ENCODE measurements around the gene BSDC1. TPM values are rescaled to one million over a fixed set of nuclear protein-coding genes. Genes with fewer than 3 reads are reported as not detected.

The BSDC1 gene
- total RNA-seq, 1 experiment from 2014 or later: 47.0 TPM

DNA sequence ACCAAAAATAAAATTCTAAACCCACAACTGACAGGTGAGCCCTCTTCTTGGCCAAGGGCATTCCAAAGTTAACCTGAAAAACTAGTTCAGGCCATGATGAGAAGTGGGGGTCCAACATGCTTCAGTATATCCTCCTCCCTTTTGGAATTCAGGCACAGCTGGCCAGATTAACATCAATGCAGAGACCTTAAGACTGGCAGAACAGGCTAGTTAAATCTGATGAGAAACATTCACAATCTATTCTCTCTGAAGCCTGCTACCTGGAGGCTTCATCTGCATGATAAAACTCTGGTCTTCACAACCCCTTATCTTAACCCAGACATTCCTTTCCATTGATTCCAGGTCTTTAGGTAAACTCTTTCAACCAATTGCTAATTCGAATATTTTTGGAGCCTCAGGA lies 43.9 kb upstream of the BSDC1 start (continued):
- TF ChIP-seq, protein P1, sequence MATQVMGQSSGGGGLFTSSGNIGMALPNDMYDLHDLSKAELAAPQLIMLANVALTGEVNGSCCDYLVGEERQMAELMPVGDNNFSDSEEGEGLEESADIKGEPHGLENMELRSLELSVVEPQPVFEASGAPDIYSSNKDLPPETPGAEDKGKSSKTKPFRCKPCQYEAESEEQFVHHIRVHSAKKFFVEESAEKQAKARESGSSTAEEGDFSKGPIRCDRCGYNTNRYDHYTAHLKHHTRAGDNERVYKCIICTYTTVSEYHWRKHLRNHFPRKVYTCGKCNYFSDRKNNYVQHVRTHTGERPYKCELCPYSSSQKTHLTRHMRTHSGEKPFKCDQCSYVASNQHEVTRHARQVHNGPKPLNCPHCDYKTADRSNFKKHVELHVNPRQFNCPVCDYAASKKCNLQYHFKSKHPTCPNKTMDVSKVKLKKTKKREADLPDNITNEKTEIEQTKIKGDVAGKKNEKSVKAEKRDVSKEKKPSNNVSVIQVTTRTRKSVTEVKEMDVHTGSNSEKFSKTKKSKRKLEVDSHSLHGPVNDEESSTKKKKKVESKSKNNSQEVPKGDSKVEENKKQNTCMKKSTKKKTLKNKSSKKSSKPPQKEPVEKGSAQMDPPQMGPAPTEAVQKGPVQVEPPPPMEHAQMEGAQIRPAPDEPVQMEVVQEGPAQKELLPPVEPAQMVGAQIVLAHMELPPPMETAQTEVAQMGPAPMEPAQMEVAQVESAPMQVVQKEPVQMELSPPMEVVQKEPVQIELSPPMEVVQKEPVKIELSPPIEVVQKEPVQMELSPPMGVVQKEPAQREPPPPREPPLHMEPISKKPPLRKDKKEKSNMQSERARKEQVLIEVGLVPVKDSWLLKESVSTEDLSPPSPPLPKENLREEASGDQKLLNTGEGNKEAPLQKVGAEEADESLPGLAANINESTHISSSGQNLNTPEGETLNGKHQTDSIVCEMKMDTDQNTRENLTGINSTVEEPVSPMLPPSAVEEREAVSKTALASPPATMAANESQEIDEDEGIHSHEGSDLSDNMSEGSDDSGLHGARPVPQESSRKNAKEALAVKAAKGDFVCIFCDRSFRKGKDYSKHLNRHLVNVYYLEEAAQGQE (IDR thresholded peaks at IDR 0.05; ENCODE audit: low read depth): no peak
- TF ChIP-seq SRF (IDR thresholded peaks at IDR 0.05; ENCODE audit: low read depth) (no peak), EZH2phosphoT487 (IDR thresholded peaks at IDR 0.05; ENCODE audit: borderline replicate concordance) (no peak), TCF7L2 (IDR thresholded peaks at IDR 0.05; ENCODE audit: borderline replicate concordance, extremely low read depth, insufficient read depth, insufficient read length) (no peak), CBX3 (IDR thresholded peaks at IDR 0.05; ENCODE audit: low read depth) (no peak), ZNF274 (IDR thresholded peaks at IDR 0.05; ENCODE audit: low read depth, low read length) (no peak)

DNA sequence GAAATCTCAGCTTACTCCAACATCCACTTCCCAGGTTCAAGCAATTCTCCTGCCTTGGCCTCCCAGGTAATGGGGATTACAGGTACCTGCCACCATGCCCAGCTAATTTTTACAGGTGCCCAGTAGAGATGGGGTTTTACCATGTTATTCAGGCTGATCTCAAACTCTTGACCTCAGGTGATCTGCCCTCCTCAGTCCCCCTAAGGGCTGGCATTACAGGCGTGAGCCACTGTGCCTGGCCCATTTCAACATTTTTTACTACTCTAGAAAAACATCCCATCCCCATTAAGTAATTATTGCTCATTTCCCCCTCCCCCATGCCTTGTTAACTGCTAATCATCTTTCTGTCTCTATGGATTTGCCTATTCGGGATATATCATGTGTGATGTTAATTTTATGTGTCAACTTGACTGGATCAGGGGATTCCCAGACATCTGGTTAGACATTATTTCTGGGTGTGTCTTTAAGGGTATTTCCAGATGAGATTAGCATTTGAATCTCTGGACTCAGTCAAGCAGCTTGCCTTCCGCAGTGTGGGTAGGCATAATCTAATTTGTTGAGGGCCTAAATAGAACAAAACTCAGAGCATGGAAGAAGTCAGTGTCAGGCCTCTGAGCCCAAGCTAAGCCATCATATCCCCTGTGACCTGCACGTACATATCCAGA lies 37.6 kb upstream of the BSDC1 start:
- no peaks in the 10 kb centered on the region for H4K20me1 ChIP-seq (ENCODE audit: insufficient read depth)
- H3K27me3 ChIP-seq (ENCODE audit: insufficient read depth, low read length): no peaks in the 10 kb centered on the region
- H3K9ac ChIP-seq (ENCODE audit: low read length): no peak overlapping the region
- H2AFZ ChIP-seq (ENCODE audit: low read depth, low read length, poor library complexity, severe bottlenecking): no peak overlapping the region
- H3K36me3 ChIP-seq (ENCODE audit: control insufficient read depth in 1 of 2, insufficient read depth in 2 of 2, low read length in 2 of 2): no peaks in the 10 kb centered on the region
- H3K9me2 ChIP-seq (ENCODE audit: insufficient read depth): no peaks in the 10 kb centered on the region
- BruUV-seq (replicated peaks): no TSS peak
- H3K4me3 ChIP-seq (replicated peaks in 1 of 2; ENCODE audit: low read depth in 1 of 2, low read length in 2 of 2): no peak overlapping the region
- CTCF ChIA-PET: no interaction called here
- no peaks in the 10 kb centered on the region for H3K79me2 ChIP-seq (ENCODE audit: insufficient read depth, low read length)
- no peaks in the 10 kb centered on the region for H3K9me3 ChIP-seq (ENCODE audit: control insufficient read depth in 1 of 2, insufficient read depth in 1 of 2, low read depth in 1 of 2, low read length in 2 of 2)
- DNase-seq (ENCODE audit: low read depth, low spot score) (no peak), ATAC-seq (no peak)
- intact Hi-C loops (cut with micrococcal nuclease): no loop called here
- H3K27ac ChIP-seq (ENCODE audit: low read depth, low read length): no peak overlapping the region
- no peak overlapping the region for H3K4me2 ChIP-seq (ENCODE audit: low read length)
- TF ChIP-seq ZNF274 (IDR thresholded peaks at IDR 0.05; ENCODE audit: low read depth, low read length): no peak
- no peak for TF ChIP-seq ZFX (IDR thresholded peaks at IDR 0.05)
- TF ChIP-seq, protein P2, sequence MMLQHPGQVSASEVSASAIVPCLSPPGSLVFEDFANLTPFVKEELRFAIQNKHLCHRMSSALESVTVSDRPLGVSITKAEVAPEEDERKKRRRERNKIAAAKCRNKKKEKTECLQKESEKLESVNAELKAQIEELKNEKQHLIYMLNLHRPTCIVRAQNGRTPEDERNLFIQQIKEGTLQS (IDR thresholded peaks at IDR 0.05): no peak
- TF ChIP-seq SRF (IDR thresholded peaks at IDR 0.05; ENCODE audit: low read depth): no peak
- TF ChIP-seq, protein P3, sequence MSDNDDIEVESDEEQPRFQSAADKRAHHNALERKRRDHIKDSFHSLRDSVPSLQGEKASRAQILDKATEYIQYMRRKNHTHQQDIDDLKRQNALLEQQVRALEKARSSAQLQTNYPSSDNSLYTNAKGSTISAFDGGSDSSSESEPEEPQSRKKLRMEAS (IDR thresholded peaks at IDR 0.05): no peak
- TF ChIP-seq TCF7L2 (IDR thresholded peaks at IDR 0.05; ENCODE audit: borderline replicate concordance, extremely low read depth, insufficient read depth, insufficient read length): no peak
- no peak for TF ChIP-seq POLR2A (IDR thresholded peaks at IDR 0.05; ENCODE audit: borderline replicate concordance, extremely low read depth, insufficient read depth, insufficient read length)
- no peak for TF ChIP-seq JUND (IDR thresholded peaks at IDR 0.05)
- TF ChIP-seq, protein P4, sequence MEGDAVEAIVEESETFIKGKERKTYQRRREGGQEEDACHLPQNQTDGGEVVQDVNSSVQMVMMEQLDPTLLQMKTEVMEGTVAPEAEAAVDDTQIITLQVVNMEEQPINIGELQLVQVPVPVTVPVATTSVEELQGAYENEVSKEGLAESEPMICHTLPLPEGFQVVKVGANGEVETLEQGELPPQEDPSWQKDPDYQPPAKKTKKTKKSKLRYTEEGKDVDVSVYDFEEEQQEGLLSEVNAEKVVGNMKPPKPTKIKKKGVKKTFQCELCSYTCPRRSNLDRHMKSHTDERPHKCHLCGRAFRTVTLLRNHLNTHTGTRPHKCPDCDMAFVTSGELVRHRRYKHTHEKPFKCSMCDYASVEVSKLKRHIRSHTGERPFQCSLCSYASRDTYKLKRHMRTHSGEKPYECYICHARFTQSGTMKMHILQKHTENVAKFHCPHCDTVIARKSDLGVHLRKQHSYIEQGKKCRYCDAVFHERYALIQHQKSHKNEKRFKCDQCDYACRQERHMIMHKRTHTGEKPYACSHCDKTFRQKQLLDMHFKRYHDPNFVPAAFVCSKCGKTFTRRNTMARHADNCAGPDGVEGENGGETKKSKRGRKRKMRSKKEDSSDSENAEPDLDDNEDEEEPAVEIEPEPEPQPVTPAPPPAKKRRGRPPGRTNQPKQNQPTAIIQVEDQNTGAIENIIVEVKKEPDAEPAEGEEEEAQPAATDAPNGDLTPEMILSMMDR (IDR thresholded peaks at IDR 0.05 in 2 of 3, conservative IDR thresholded peaks at IDR 0.05 in 1 of 3; ENCODE audit: borderline replicate concordance in 1 of 3, insufficient read depth in 1 of 3, low read depth in 2 of 3, low read length in 2 of 3): no peak
- no peak for TF ChIP-seq FOSL1 (IDR thresholded peaks at IDR 0.05; ENCODE audit: low read depth)
- TF ChIP-seq SP1 (IDR thresholded peaks at IDR 0.05; ENCODE audit: low read depth): no peak
- TF ChIP-seq CBX3 (IDR thresholded peaks at IDR 0.05; ENCODE audit: low read depth): no peak
- TF ChIP-seq EZH2phosphoT487 (IDR thresholded peaks at IDR 0.05; ENCODE audit: borderline replicate concordance): no peak
- no peak for TF ChIP-seq SIN3A (IDR thresholded peaks at IDR 0.05; ENCODE audit: low read depth)
- TF ChIP-seq YY1 (IDR thresholded peaks at IDR 0.05; ENCODE audit: extremely low read depth, insufficient replicate concordance, low read depth, low read length): no peak
- no peak for TF ChIP-seq EGR1 (IDR thresholded peaks at IDR 0.05; ENCODE audit: low read depth)
- TF ChIP-seq CEBPB (IDR thresholded peaks at IDR 0.05; ENCODE audit: low read depth): no peak
- TF ChIP-seq EZH2 (IDR thresholded peaks at IDR 0.05): no peak
- POLR2A ChIA-PET: no interaction called here
- RAD21 ChIA-PET (ENCODE audit: low non-redundant PET in 1 of 2, low total read pairs in 2 of 2, uncharacterized antibody in 2 of 2, unreplicated experiment in 2 of 2): no interaction called here
- H3K4me1 ChIP-seq (ENCODE audit: control insufficient read depth in 1 of 2, insufficient read depth in 2 of 2, low read length in 2 of 2): no peaks in the 10 kb centered on the region

Data from HCT116 (cell line).